T-helper 1 cell treated with Interleukin-12 subunit alpha and Interleukin-12 subunit beta and Interleukin-4 antibody, amounts not matched to agents 30 ng/mL and 1 ng/mL, for 36 hours (primary cell): ENCODE data around the gene CHCHD3. TPM values are rescaled to one million over a fixed set of nuclear protein-coding genes. Genes with fewer than 3 reads are reported as not detected.
"Not testable (repeated sequence)": the region's sequence is repeated elsewhere in the genome, so short reads cannot be mapped to it uniquely, and the experiment has no call there.

ENCODE experiments used
- intact Hi-C: fragments of 100-400 bp; cut with micrococcal nuclease; formaldehyde crosslinking; loops from one replicate; pipeline ENCODE4 v1.15.1; 2024
- total RNA-seq: library from RNA; stranded (reverse); gene quantifications from 2 replicates; pipeline ENCODE4 v1.2.3, GENCODE V29; 2022

CHCHD3 gene
- total RNA-seq, 1 donor from 2014 or later, result 52.8 TPM

- intact Hi-C loops, result no loop called here
Measured at GRCh38 chr7:133047321-133047720, 34.6 kb downstream of the CHCHD3 start.

GRCh38 chr7:133044722-133045473 is 37.0 kb downstream of the CHCHD3 start:
- intact Hi-C loops, result no loop called here

- intact Hi-C loops, result no loop called here
Measured at GRCh38 chr7:133040674-133041073, 41.2 kb downstream of the CHCHD3 start.

GRCh38 chr7:133040178-133040577 is 41.7 kb downstream of the CHCHD3 start:
- intact Hi-C loops, result no loop called here

- intact Hi-C loops, result no loop called here
Measured at GRCh38 chr7:133039614-133040013, 42.3 kb downstream of the CHCHD3 start.

- intact Hi-C loops, result no loop called here
Measured at GRCh38 chr7:133036289-133036688, 45.6 kb downstream of the CHCHD3 start.

- intact Hi-C loops, result not testable (repeated sequence)
Measured at GRCh38 chr7:133035240-133035639, 46.6 kb downstream of the CHCHD3 start.

- intact Hi-C loops, result no loop called here
Measured at GRCh38 chr7:133030346-133030745, 51.5 kb downstream of the CHCHD3 start.

GRCh38 chr7:133029463-133029862 is 52.4 kb downstream of the CHCHD3 start:
- intact Hi-C loops, result no loop called here

GRCh38 chr7:133027397-133027796 is 54.5 kb downstream of the CHCHD3 start:
- intact Hi-C loops, result no loop called here

- intact Hi-C loops, result no loop called here
Measured at GRCh38 chr7:133026210-133026859, 55.6 kb downstream of the CHCHD3 start.

GRCh38 chr7:133025056-133025455 is 56.8 kb downstream of the CHCHD3 start:
- intact Hi-C loops, result no loop called here

GRCh38 chr7:133024596-133024995 is 57.3 kb downstream of the CHCHD3 start:
- intact Hi-C loops, result no loop called here

GRCh38 chr7:133023370-133024071 is 58.4 kb downstream of the CHCHD3 start:
- intact Hi-C loops, result no loop called here

- intact Hi-C loops, result no loop called here
Measured at GRCh38 chr7:133022661-133023060, 59.2 kb downstream of the CHCHD3 start.

GRCh38 chr7:133021196-133021595 is 60.7 kb downstream of the CHCHD3 start:
- intact Hi-C loops, result no loop called here

- intact Hi-C loops, result no loop called here
Measured at GRCh38 chr7:133020496-133020895, 61.4 kb downstream of the CHCHD3 start.

- intact Hi-C loops, result no loop called here
Measured at GRCh38 chr7:133019590-133019989, 62.3 kb downstream of the CHCHD3 start.

GRCh38 chr7:133016604-133017003 is 65.3 kb downstream of the CHCHD3 start:
- intact Hi-C loops, result no loop called here

- intact Hi-C loops, result no loop called here
Measured at GRCh38 chr7:133015888-133016287, 66.0 kb downstream of the CHCHD3 start.

GRCh38 chr7:133011746-133012145 is 70.1 kb downstream of the CHCHD3 start:
- intact Hi-C loops, result no loop called here
